Measurements from ENCODE around the gene ADAMTS14.

GRCh38 chr10:70797840-70798239 lies 125.5 kb downstream of the ADAMTS14 start:
- TF ChIP-seq POLR2A (IDR thresholded peaks at IDR 0.05) = no peak
- TF ChIP-seq, protein P1, sequence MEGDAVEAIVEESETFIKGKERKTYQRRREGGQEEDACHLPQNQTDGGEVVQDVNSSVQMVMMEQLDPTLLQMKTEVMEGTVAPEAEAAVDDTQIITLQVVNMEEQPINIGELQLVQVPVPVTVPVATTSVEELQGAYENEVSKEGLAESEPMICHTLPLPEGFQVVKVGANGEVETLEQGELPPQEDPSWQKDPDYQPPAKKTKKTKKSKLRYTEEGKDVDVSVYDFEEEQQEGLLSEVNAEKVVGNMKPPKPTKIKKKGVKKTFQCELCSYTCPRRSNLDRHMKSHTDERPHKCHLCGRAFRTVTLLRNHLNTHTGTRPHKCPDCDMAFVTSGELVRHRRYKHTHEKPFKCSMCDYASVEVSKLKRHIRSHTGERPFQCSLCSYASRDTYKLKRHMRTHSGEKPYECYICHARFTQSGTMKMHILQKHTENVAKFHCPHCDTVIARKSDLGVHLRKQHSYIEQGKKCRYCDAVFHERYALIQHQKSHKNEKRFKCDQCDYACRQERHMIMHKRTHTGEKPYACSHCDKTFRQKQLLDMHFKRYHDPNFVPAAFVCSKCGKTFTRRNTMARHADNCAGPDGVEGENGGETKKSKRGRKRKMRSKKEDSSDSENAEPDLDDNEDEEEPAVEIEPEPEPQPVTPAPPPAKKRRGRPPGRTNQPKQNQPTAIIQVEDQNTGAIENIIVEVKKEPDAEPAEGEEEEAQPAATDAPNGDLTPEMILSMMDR (IDR thresholded peaks at IDR 0.05) = no peak

Data from body of pancreas (tissue), 4 donors.